Measurements from ENCODE around the gene SND1.

DNA sequence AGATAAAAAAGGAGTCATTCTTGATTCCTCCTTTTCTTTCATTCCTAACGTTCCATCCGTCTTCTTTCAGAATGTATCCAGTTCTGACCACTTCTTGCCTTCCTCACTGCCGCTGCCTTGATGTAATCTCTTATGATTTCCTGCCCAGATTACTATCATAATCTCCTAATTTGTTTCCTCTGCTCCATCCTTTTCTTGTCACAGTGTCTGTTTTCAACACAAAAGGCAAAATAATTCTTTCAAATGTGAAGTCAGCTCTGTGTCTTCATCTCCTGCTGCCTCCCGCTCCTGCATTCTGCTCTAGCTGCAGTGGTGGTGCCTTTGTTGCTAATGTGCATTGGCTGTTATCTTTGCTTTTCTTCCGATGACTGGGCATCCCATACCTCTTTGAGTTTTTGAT is 150.9 kb downstream of the SND1 start:
- TF ChIP-seq MAX (IDR thresholded peaks at IDR 0.05) (no peak), RAD21 (IDR thresholded peaks at IDR 0.05; ENCODE audit: low read depth) (no peak), TEAD4 (IDR thresholded peaks at IDR 0.05) (no peak), REST (IDR thresholded peaks at IDR 0.05; ENCODE audit: low read depth) (no peak), ZBTB7A (IDR thresholded peaks at IDR 0.05; ENCODE audit: low read depth) (no peak), FOXM1 (IDR thresholded peaks at IDR 0.05; ENCODE audit: borderline replicate concordance, low read depth) (no peak), TAF1 (IDR thresholded peaks at IDR 0.05; ENCODE audit: low read depth) (no peak), EGR1 (IDR thresholded peaks at IDR 0.05) (no peak), EP300 (IDR thresholded peaks at IDR 0.05; ENCODE audit: borderline replicate concordance) (no peak)

All from Ishikawa (cell line).